Tibial nerve (tissue), 4 donors: ENCODE data around the gene CATSPER3. TPM values are rescaled to one million over a fixed set of nuclear protein-coding genes. Genes with fewer than 3 reads are reported as not detected.

Experiments used
- DNase-seq, 2 donors: peaks; one replicate each; pipeline ENCODE4 v3.0.0-alpha.2; 2019; ENCODE audit warnings: low spot score in 2 of 2
- H3K27ac ChIP-seq, 4 donors: fragments of 200-600 bp; sonication (generic) in 3 of 4; one replicate each; pipeline ENCODE4 v1.5.1; 2017 to 2019; ENCODE audit warnings: mild to moderate bottlenecking in 1 of 4
- H3K27me3 ChIP-seq, 2 donors: fragments of 200-600 bp; sonication (generic) in 1 of 2; one replicate each; pipeline versions ENCODE4 v1.5.1 to v1.6.0; 2017 to 2019
- H3K36me3 ChIP-seq, 3 donors: fragments of 200-600 bp; sonication (generic); one replicate each; pipeline ENCODE4 v1.5.1; 2018 to 2019
- H3K4me1 ChIP-seq, 4 donors: fragments of 200-600 bp; sonication (generic) in 3 of 4; one replicate each; pipeline ENCODE4 v1.5.1; 2017 to 2019
- H3K4me3 ChIP-seq, 4 donors: fragments of 200-600 bp; sonication (generic) in 3 of 4; one replicate each; pipeline ENCODE4 v1.5.1; 2017 to 2019; ENCODE audit warnings: mild to moderate bottlenecking in 1 of 4, moderate library complexity in 1 of 4
- H3K9me3 ChIP-seq, 4 donors: fragments of 200-600 bp; sonication (generic) in 3 of 4; one replicate each; pipeline ENCODE4 v1.5.1; 2017 to 2019
- CTCF ChIP-seq, 5 experiments: fragments of 200-600 bp in 3 of 5; fragments of 450-650 bp in 2 of 5; sonication (generic) in 3 of 5; IDR thresholded peaks; one replicate each; pipeline ENCODE4 v1.5.1; 2016 to 2019; ENCODE audit warnings: antibody characterized with exemption in 5 of 5, mild to moderate bottlenecking in 3 of 5, moderate library complexity in 2 of 5
- EP300 ChIP-seq, 2 donors: sonication (generic); formaldehyde crosslinking; IDR thresholded peaks; one replicate each; pipeline ENCODE4 v1.6.1; 2017; ENCODE audit warnings: antibody characterized with exemption in 2 of 2, mild to moderate bottlenecking in 1 of 2
- POLR2A ChIP-seq, 2 donors: fragments of 450-650 bp; IDR thresholded peaks; one replicate each; pipeline ENCODE4 v1.6.1; 2017; ENCODE audit warnings: antibody characterized with exemption in 2 of 2, mild to moderate bottlenecking in 2 of 2, moderate library complexity in 2 of 2
- WGBS, 2 donors: methylation state at CpG; one replicate each; pipeline ENCODE4 v1.1.5; 2018; 5-methylcytosine and 5-hydroxymethylcytosine counted together
- total RNA-seq, 4 donors: library from RNA; depleted of rRNA; stranded (reverse); fragments of >200 nt; gene quantifications; one replicate each; pipeline ENCODE4 v1.1.0, GENCODE V29; 2016

Gene CATSPER3
- total RNA-seq, 4 donors from 2014 or later, result 0.90 to 1.3 TPM; not detected in 2

DNA sequence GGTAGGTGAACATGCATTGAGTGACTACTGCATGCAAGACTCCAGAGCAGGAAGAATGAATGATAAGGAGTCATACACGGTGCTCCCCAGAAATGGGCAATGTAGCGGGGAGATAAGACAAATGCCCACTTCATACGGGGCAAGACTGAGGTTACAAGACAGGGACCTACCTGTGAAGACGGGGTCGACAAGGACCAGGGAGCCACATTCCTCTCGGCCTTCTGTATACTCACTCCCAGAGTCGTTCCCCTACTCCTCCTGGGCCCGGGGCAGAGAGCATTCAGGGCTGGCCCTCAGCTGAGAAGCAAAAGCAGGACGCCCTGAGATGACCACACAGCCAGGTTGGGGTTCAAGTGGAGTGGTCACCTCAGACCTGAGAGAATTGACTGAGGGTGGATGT is 39.6 kb downstream of the CATSPER3 start:
- WGBS, 2 donors, result 90 to 94% methylated on average over 9 of the region's 9 CpGs
- Histone ChIP-seq H3K27me3 (no peaks in the 10 kb centered on the region), H3K4me1 (no peaks in the 10 kb centered on the region), H3K27ac (no peak overlapping the region), H3K9me3 (no peaks in the 10 kb centered on the region), H3K36me3 (peaks cover 0 to 12% (median 0%) of the 10 kb centered on the region in 3 donors), H3K4me3 (no peak overlapping the region)
- no peak for DNase-seq
- no peak for TF ChIP-seq EP300 (IDR thresholded peaks at IDR 0.05)
- no peak for TF ChIP-seq CTCF (IDR thresholded peaks at IDR 0.05)
- TF ChIP-seq POLR2A (IDR thresholded peaks at IDR 0.05), result no peak

- no peak for TF ChIP-seq CTCF (IDR thresholded peaks at IDR 0.05)
- no peak for TF ChIP-seq EP300 (IDR thresholded peaks at IDR 0.05)
- TF ChIP-seq POLR2A (IDR thresholded peaks at IDR 0.05), result no peak
- H3K9me3 ChIP-seq, result no peaks in the 10 kb centered on the region
- H3K36me3 ChIP-seq, result peaks cover 0 to 12% (median 0%) of the 10 kb centered on the region in 3 donors
- no peak overlapping the region for H3K4me3 ChIP-seq
- no peak overlapping the region for H3K27ac ChIP-seq
- no peaks in the 10 kb centered on the region for H3K4me1 ChIP-seq
- WGBS, 2 donors, result 82 to 86% methylated on average over 11 of the region's 11 CpGs
- DNase-seq, result no peak
- H3K27me3 ChIP-seq, result no peaks in the 10 kb centered on the region
Measured at GRCh38 chr5:135007749-135008363, 40.1 kb downstream of the CATSPER3 start.

DNA sequence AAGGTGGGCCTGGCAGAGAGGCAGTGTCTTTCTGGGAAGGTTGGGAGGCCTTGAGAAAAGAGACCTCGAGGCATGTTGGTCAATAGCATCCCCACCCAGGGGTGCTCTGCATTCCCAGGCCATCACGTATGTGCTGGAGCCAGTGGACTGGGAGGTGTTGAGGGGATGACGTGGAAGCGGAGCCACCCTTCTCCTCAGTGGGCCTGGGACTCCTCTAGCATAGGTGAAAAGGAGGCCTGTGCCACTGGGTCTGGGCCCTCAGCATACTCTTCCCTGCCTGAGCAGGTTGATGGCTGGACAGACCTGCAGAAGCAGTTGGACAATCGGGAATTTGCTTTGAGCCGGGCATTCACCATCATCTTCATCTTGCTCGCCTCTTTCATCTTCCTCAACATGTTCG is 40.8 kb downstream of the CATSPER3 start:
- H3K36me3 ChIP-seq, result peaks cover 0 to 12% (median 0%) of the 10 kb centered on the region in 3 donors
- no peaks in the 10 kb centered on the region for H3K9me3 ChIP-seq
- TF ChIP-seq POLR2A (IDR thresholded peaks at IDR 0.05), result no peak
- no peak for TF ChIP-seq EP300 (IDR thresholded peaks at IDR 0.05)
- no peaks in the 10 kb centered on the region for H3K4me1 ChIP-seq
- no peak overlapping the region for H3K4me3 ChIP-seq
- no peak overlapping the region for H3K27ac ChIP-seq
- no peaks in the 10 kb centered on the region for H3K27me3 ChIP-seq
- WGBS, 2 donors, result 86 to 94% methylated on average over 8 of the region's 8 CpGs
- no peak for DNase-seq

GRCh38 chr5:135008981-135009735 is 41.5 kb downstream of the CATSPER3 start:
- no peak overlapping the region for H3K4me3 ChIP-seq
- 88 to 89% methylated on average over 12 of the region's 13 CpGs for WGBS, 2 donors
- H3K9me3 ChIP-seq, result no peaks in the 10 kb centered on the region
- peaks cover 0 to 12% (median 0%) of the 10 kb centered on the region in 3 donors for H3K36me3 ChIP-seq
- H3K27me3 ChIP-seq, result no peaks in the 10 kb centered on the region
- TF ChIP-seq EP300 (IDR thresholded peaks at IDR 0.05) (no peak), CTCF (IDR thresholded peaks at IDR 0.05) (no peak), POLR2A (IDR thresholded peaks at IDR 0.05) (no peak)
- H3K27ac ChIP-seq, result no peak overlapping the region
- H3K4me1 ChIP-seq, result peaks cover 0 to 2% (median 0%) of the 10 kb centered on the region in 4 donors
- no peak for DNase-seq

- Histone ChIP-seq H3K27me3 (no peaks in the 10 kb centered on the region), H3K27ac (no peak overlapping the region), H3K4me3 (no peak overlapping the region), H3K36me3 (peaks cover 0 to 12% (median 0%) of the 10 kb centered on the region in 3 donors), H3K4me1 (peaks cover 0 to 9% (median 0%) of the 10 kb centered on the region in 4 donors), H3K9me3 (no peaks in the 10 kb centered on the region)
- TF ChIP-seq CTCF (IDR thresholded peaks at IDR 0.05) (no peak), EP300 (IDR thresholded peaks at IDR 0.05) (no peak), POLR2A (IDR thresholded peaks at IDR 0.05) (no peak)
- DNase-seq, result no peak
- WGBS, 2 donors, result 88 to 91% methylated on average over 11 of the region's 11 CpGs
Measured at GRCh38 chr5:135009736-135010501, 42.2 kb downstream of the CATSPER3 start.
